WERI-Rb-1 (cell line): ENCODE measurements around the gene ROBO1.

Source experiments
- DNase-seq: peaks from one replicate; pipeline ENCODE4 v3.0.0-alpha.2; 2020
- H3K27ac ChIP-seq: fragments of 250-450 bp; sonication (Bioruptor Pico); 2 replicates; pipeline ENCODE4 v1.5.1; 2020; ENCODE audit warnings: mild to moderate bottlenecking, moderate library complexity
- H3K27me3 ChIP-seq: fragments of 250-450 bp; sonication (Bioruptor Pico); 2 replicates; pipeline ENCODE4 v1.5.1; 2021; ENCODE audit warnings: mild to moderate bottlenecking, low read depth, moderate library complexity; ENCODE audit not compliant: insufficient read depth, severe bottlenecking
- H3K36me3 ChIP-seq: fragments of 250-450 bp; sonication (Bioruptor Pico); 2 replicates; pipeline ENCODE4 v1.5.1; 2020; ENCODE audit warnings: mild to moderate bottlenecking, moderate library complexity
- H3K4me3 ChIP-seq: 2 replicates; pipeline ENCODE4 v1.5.1; 2011; ENCODE audit warnings: low read depth, mild to moderate bottlenecking, control low read depth, low read length
- H3K9me3 ChIP-seq: fragments of 250-450 bp; sonication (Bioruptor Pico); 2 replicates; pipeline ENCODE4 v1.5.1; 2021; ENCODE audit warnings: mild to moderate bottlenecking, moderate library complexity; ENCODE audit not compliant: severe bottlenecking
- TF ChIP-seq, protein P1 (sequence below): IDR thresholded peaks from 2 replicates; pipeline ENCODE4 v1.5.1; 2011; ENCODE audit warnings: low read depth, mild to moderate bottlenecking, control low read depth, inconsistent platforms, low read length

The ROBO1 gene

DNA sequence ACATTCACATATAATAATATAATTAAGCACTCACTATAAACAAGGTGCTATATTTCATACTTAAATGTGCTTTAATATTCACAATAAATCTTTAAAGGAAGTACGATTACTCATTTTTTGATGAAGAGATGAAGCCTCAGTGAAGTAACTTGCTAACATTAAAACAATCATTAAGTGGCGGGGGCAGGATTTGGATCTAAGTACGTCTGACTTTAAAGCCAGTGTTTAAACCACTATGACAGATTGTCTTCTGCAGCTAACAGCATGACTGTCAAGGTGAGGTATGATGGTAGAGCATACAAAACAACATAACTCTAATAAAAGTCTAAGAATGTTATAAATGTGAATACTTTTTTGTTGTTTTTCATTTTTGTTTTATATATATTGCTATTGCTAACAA is 862.1 kb downstream of the ROBO1 start:
- DNase-seq: no peak
- H3K27me3 ChIP-seq: no peaks in the 10 kb centered on the region
- H3K4me3 ChIP-seq: no peak overlapping the region
- H3K27ac ChIP-seq: no peak overlapping the region
- TF ChIP-seq, protein P1, sequence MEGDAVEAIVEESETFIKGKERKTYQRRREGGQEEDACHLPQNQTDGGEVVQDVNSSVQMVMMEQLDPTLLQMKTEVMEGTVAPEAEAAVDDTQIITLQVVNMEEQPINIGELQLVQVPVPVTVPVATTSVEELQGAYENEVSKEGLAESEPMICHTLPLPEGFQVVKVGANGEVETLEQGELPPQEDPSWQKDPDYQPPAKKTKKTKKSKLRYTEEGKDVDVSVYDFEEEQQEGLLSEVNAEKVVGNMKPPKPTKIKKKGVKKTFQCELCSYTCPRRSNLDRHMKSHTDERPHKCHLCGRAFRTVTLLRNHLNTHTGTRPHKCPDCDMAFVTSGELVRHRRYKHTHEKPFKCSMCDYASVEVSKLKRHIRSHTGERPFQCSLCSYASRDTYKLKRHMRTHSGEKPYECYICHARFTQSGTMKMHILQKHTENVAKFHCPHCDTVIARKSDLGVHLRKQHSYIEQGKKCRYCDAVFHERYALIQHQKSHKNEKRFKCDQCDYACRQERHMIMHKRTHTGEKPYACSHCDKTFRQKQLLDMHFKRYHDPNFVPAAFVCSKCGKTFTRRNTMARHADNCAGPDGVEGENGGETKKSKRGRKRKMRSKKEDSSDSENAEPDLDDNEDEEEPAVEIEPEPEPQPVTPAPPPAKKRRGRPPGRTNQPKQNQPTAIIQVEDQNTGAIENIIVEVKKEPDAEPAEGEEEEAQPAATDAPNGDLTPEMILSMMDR: no peak
- no peaks in the 10 kb centered on the region for H3K9me3 ChIP-seq
- no peaks in the 10 kb centered on the region for H3K36me3 ChIP-seq

DNA sequence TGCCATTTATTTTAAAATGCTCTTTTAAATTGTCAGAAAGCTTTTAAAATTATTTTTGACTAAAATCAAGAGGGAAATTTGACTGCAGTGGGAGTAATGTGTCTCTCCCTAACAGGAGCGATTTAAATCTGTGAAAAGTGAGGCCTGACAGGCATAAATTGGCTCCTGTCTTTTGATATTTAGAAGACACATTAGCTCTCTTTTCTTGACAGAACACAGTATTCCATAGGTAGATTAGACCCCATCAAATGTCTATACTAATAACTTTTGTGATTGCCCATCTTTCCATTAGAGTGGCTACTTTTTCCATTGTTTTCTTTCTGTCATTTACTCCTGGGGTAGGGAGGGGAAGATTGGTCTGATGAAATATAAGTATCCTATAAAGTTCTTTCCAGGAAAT is 866.3 kb downstream of the ROBO1 start:
- no peaks in the 10 kb centered on the region for H3K36me3 ChIP-seq
- no peak overlapping the region for H3K27ac ChIP-seq
- H3K27me3 ChIP-seq: no peaks in the 10 kb centered on the region
- H3K4me3 ChIP-seq: no peak overlapping the region
- TF ChIP-seq, protein P1: no peak
- no peaks in the 10 kb centered on the region for H3K9me3 ChIP-seq
- DNase-seq: no peak

DNA sequence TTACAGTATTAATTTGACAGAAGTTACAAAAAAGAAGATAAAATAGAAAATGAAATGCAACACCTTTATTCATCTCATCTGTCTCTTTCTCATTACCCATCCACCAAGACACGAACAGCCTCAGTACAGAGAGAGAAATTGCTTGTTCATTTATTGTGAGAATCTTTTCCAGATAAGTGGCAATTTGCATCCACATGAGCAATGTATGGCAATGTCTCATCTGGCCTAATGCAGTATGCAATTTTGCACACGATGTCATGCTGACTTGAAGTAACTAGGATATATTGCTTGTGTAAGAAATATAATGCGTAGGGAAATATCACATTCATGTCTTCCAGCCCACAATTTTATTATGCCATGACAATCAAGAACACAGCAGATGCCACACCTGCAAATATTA is 866.9 kb downstream of the ROBO1 start:
- no peak for DNase-seq
- TF ChIP-seq, protein P1: no peak
- Histone ChIP-seq H3K36me3 (no peaks in the 10 kb centered on the region), H3K27me3 (no peaks in the 10 kb centered on the region), H3K4me3 (no peak overlapping the region), H3K9me3 (no peaks in the 10 kb centered on the region), H3K27ac (no peak overlapping the region)

DNA sequence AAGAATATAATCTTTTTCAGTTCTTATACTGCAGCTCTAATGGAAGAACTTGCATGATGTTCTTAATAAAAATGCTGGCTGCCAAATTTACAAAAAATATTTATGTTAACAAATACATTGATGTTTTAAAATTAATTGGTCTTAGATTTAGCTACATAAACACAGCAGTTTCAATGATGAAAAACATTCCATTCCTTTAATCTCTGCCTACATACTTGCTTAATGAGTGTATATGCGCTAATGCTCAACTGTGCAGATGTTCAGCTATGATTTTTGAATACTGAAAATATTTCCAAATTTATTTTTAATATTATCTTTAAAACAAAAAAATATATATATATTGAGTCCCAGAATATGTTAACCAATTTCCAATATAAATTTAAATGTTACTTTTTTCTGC is 867.4 kb downstream of the ROBO1 start:
- no peaks in the 10 kb centered on the region for H3K27me3 ChIP-seq
- TF ChIP-seq, protein P1: no peak
- H3K4me3 ChIP-seq: no peak overlapping the region
- no peak for DNase-seq
- no peaks in the 10 kb centered on the region for H3K9me3 ChIP-seq
- H3K27ac ChIP-seq: no peak overlapping the region
- H3K36me3 ChIP-seq: no peaks in the 10 kb centered on the region

DNA sequence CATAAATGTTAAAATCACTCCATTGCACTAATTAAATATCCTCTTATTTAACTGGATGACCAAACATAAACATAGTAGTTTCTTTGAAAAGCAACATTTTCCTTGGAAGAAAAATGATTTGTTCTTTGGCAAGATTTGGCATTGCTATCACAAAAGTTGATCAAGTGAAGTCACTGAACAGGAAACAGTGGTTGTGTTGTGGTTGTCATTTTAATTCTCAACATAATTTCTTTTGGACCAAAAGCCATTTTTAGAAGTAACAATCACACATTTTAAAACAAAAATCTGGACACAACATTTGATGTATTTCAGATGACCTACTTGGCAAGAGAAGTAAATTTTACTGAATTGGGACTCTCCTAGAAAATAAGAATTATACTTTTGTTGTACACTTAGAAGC is 872.3 kb downstream of the ROBO1 start:
- Histone ChIP-seq H3K9me3 (no peaks in the 10 kb centered on the region), H3K4me3 (no peak overlapping the region), H3K36me3 (no peaks in the 10 kb centered on the region), H3K27me3 (no peaks in the 10 kb centered on the region), H3K27ac (no peak overlapping the region)
- DNase-seq: no peak
- TF ChIP-seq, protein P1: no peak

DNA sequence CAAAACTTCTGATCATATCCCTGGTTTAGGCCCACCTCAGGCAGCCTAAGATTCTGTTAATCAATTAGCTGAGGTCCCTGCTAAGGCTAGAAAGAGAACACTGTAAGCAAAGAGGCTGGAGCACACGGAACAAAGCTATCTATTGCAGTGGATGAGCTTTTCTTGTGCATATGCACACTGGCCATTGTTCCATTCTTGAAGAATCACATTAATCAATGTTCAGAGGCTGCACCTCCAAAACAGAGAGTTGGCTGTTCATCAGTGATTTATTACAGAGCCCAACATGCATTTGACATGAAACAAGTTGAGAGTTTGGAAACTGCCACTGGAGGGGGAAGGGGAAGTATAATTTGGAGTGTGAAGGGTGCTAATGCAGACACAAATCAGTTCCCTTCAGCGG is 873.0 kb downstream of the ROBO1 start:
- H3K27ac ChIP-seq: no peak overlapping the region
- DNase-seq: no peak
- no peaks in the 10 kb centered on the region for H3K9me3 ChIP-seq
- H3K4me3 ChIP-seq: no peak overlapping the region
- TF ChIP-seq, protein P1: no peak
- no peaks in the 10 kb centered on the region for H3K27me3 ChIP-seq
- no peaks in the 10 kb centered on the region for H3K36me3 ChIP-seq
